Measurements from ENCODE around the gene DTNBP1. TPM values are rescaled to one million over a fixed set of nuclear protein-coding genes. Genes with fewer than 3 reads are reported as not detected.

DTNBP1 gene
- total RNA-seq, 6 experiments from 2014 or later, result 3.4 to 8.6 (median 5.7) TPM

DNA sequence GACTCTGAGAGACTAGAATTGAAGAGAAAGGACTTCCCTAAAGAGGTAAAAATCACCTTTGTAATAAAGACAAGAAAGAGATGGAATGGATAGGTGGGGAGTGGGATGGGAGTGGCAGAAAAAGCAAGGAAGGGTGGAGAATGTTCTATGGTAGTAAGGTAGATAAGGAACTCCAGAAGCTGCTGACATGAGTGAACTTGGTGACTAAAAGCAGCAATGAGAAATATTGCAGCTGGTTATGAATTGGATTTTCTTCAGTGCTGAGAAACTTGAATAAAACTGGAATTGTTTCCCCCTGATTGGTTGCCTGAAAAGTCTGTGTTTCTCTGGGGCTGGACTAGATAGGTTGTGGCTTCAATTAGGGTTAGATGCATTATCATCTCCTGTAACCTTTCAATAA is 15.7 kb upstream of the DTNBP1 start:
- H3K27me3 ChIP-seq, result no peaks in the 10 kb centered on the region
- intact Hi-C loops (cut with DNase I), result no loop called here
- TF ChIP-seq, protein P1, sequence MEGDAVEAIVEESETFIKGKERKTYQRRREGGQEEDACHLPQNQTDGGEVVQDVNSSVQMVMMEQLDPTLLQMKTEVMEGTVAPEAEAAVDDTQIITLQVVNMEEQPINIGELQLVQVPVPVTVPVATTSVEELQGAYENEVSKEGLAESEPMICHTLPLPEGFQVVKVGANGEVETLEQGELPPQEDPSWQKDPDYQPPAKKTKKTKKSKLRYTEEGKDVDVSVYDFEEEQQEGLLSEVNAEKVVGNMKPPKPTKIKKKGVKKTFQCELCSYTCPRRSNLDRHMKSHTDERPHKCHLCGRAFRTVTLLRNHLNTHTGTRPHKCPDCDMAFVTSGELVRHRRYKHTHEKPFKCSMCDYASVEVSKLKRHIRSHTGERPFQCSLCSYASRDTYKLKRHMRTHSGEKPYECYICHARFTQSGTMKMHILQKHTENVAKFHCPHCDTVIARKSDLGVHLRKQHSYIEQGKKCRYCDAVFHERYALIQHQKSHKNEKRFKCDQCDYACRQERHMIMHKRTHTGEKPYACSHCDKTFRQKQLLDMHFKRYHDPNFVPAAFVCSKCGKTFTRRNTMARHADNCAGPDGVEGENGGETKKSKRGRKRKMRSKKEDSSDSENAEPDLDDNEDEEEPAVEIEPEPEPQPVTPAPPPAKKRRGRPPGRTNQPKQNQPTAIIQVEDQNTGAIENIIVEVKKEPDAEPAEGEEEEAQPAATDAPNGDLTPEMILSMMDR (IDR thresholded peaks at IDR 0.05), result no peak
- TF ChIP-seq POLR2A (IDR thresholded peaks at IDR 0.05), result no peak
- H3K4me3 ChIP-seq, result no peak overlapping the region
- no peak overlapping the region for H3K27ac ChIP-seq
- ATAC-seq (no peak), DNase-seq (no peak)
- no peaks in the 10 kb centered on the region for H3K36me3 ChIP-seq
- no peaks in the 10 kb centered on the region for H3K9me3 ChIP-seq
- H3K4me1 ChIP-seq, result no peaks in the 10 kb centered on the region

DNA sequence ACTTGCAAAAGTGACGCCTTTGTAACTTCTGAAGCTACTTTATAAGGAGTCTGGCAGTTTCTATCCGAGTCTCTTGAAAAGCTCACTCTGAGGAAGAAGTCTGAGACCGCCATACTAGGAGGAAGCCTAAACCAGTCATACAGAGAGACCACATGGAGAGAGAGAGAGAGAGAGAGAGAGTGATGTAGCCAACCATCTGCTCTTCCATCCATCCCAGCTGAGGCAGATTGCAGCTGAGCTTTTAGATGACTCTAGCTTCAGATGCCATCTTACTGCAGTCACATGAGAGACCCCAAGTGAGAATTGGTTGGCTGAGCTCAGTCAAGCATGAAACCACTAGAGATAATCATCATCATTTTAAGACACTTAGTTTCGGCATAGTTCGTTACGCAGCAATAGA is 15.0 kb upstream of the DTNBP1 start:
- no peak for DNase-seq
- no peak for TF ChIP-seq POLR2A (IDR thresholded peaks at IDR 0.05)
- no peaks in the 10 kb centered on the region for H3K27me3 ChIP-seq
- WGBS (ENCODE audit: insufficient coverage, low coverage, low lambda C conversion rate, missing lambda C conversion rate), result 97% methylated on average over 6 of the region's 6 CpGs
- H3K4me3 ChIP-seq, result no peak overlapping the region
- ATAC-seq, result no peak
- no peak overlapping the region for H3K27ac ChIP-seq
- intact Hi-C loops (cut with DNase I), result no loop called here
- H3K4me1 ChIP-seq, result no peaks in the 10 kb centered on the region
- no peaks in the 10 kb centered on the region for H3K9me3 ChIP-seq
- H3K36me3 ChIP-seq, result no peaks in the 10 kb centered on the region

DNA sequence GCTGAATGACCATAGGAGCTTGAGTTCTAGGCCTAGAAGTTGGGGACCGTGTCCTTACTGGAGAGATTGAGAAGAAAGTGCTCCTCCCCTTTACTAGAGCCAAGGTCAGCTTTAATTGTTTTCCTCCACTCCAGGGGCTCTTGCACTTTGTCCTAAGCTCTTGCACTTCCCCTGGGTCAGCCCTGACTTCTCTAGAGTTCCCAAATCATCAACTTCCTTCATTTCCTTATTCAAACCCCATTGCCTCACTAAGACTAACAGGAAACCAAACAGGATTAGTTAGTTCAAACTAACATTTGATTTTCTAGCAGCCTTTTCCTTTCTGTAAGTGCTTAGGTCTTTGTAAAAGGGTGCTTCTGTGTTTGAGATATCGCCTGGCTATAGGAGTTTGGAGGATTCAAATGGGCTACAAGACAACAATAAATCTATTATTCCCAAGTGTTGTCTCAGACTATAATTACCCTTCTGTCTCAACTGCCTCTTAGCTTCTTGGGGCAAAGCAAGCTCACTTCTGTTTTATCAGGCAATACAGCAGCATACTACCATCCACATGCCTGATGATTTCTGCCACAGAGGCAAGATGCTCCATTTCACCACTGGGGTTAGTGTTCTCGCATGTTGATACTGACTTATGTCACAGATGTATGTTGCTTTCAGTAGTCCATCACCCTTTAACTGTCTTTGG is 12.8 kb upstream of the DTNBP1 start:
- Histone ChIP-seq H3K4me3 (no peak overlapping the region), H3K4me1 (no peaks in the 10 kb centered on the region), H3K27ac (no peak overlapping the region), H3K9me3 (no peaks in the 10 kb centered on the region), H3K27me3 (no peaks in the 10 kb centered on the region), H3K36me3 (no peaks in the 10 kb centered on the region)
- ATAC-seq (peak; percentile 37 to 72 (median 57)), DNase-seq (no peak)
- intact Hi-C loops (cut with DNase I), result no loop called here
- WGBS (ENCODE audit: insufficient coverage, low coverage, low lambda C conversion rate, missing lambda C conversion rate), result 69% methylated on average over 3 of the region's 3 CpGs
- TF ChIP-seq POLR2A (IDR thresholded peaks at IDR 0.05), result no peak
- TF ChIP-seq, protein P1 (IDR thresholded peaks at IDR 0.05), result no peak

DNA sequence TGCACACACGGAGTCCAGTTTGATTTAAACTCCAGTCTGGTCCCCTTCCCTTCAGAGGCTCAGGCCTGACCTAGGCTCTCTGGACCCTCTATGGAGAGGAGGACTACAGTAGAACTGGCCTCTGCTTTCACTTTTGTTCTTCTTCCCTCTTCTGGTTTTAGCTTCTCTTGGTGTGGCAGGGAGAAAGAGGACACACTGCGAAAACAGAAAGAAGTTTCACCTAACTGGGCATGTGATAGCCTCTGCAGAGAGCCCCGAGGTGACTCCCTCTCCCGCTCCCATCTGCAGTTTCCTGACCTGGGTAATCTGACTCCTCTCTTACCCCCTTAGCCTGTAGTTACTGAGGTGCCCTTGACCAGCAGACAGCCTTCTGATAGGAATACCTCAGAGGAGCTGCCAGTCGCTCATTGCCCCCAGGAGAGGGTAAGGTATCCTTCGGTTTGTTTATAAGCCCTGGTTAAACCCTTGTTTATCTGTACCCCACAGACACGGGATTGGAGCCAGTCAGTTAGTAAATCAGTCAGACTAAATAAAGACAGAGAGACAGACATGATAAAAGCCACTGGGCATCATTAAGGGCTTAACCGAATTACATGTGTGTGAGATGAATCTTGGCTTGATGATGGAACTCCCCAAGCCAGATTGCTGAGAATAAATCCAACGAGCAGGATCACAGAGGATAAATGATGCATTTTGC is 12.0 kb upstream of the DTNBP1 start:
- ATAC-seq (peak in 3 of 4 donors; percentile 36 to 68 (median 50)), DNase-seq (no peak)
- no peaks in the 10 kb centered on the region for H3K9me3 ChIP-seq
- intact Hi-C loops (cut with DNase I), result no loop called here
- no peak overlapping the region for H3K4me3 ChIP-seq
- no peak overlapping the region for H3K27ac ChIP-seq
- no peaks in the 10 kb centered on the region for H3K27me3 ChIP-seq
- no peaks in the 10 kb centered on the region for H3K4me1 ChIP-seq
- H3K36me3 ChIP-seq, result no peaks in the 10 kb centered on the region
- no peak for TF ChIP-seq POLR2A (IDR thresholded peaks at IDR 0.05)
- TF ChIP-seq, protein P1 (IDR thresholded peaks at IDR 0.05), result no peak
- WGBS (ENCODE audit: insufficient coverage, low coverage, low lambda C conversion rate, missing lambda C conversion rate), result 64% methylated on average over 7 of the region's 9 CpGs

DNA sequence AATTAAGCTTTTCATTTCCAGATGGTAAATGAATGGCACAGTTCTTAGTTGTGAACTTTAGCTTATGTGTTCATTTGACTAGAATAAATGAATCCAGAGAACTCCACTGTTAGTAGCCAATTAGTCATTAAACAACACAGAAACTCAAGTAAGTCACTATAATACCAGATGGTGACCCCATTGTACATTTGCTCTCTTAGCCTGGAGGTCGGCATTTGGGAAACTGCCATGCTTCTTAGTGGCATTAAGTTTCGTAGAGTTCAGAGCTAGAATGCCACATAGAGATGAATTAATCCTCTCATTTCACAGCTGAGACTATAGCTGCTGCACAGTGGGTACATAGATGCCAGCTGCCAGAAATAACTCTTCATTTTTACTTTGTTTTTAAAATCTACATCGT is 10.8 kb upstream of the DTNBP1 start:
- DNase-seq (no peak), ATAC-seq (no peak)
- Histone ChIP-seq H3K36me3 (no peaks in the 10 kb centered on the region), H3K27ac (no peak overlapping the region), H3K27me3 (no peaks in the 10 kb centered on the region), H3K9me3 (no peaks in the 10 kb centered on the region), H3K4me1 (no peaks in the 10 kb centered on the region), H3K4me3 (no peak overlapping the region)
- TF ChIP-seq POLR2A (IDR thresholded peaks at IDR 0.05), result no peak
- TF ChIP-seq, protein P1 (IDR thresholded peaks at IDR 0.05), result no peak
- intact Hi-C loops (cut with DNase I), result no loop called here
- 61% methylated on average over 3 of the region's 3 CpGs for WGBS (ENCODE audit: insufficient coverage, low coverage, low lambda C conversion rate, missing lambda C conversion rate)
